GM18858 (cell line): ENCODE results near the gene KRT33B.
"Not testable (repeated sequence)": the region's sequence is repeated elsewhere in the genome, so short reads cannot be mapped to it uniquely, and the experiment has no call there.

Source experiments
- ATAC-seq: cut with Tn5 transposase; IDR thresholded peaks from one replicate; pipeline ENCODE4 v1.9.1; 2021; ENCODE audit not compliant: unreplicated experiment

The KRT33B gene

DNA sequence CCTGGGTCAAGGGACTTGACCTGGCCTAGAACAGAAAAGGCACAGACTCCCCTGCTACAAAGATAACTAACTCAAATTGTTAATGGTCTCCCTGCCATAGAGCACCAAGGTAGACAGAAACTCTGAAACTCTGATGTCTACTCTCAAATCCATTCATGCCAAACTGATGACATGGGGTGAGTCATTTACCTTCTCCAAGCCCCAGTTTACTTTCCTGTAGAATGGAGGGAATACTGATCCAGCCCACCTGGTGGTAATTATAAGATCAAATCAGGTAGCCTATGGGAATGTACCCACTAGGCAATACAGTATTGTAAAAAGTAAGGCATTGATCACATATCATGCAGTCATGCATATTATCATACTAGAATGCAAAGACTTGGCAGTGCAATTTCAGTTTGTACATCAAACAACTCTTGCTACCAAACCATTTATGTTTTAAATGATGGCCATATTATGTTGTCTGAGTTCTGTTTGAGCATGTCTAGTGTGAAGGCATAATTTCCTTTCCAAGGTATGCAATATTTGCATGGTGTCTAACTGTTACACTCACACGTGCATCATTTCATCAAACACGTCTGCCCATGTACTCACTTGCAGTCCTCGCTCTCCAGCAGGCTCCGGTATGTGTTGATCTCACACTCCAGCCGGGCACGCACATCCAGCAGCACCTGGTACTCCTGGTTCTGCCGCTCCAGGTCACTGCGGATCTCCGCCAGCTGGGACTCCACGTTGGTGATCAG is 24.8 kb upstream of the KRT33B start:
- no peak for ATAC-seq

DNA sequence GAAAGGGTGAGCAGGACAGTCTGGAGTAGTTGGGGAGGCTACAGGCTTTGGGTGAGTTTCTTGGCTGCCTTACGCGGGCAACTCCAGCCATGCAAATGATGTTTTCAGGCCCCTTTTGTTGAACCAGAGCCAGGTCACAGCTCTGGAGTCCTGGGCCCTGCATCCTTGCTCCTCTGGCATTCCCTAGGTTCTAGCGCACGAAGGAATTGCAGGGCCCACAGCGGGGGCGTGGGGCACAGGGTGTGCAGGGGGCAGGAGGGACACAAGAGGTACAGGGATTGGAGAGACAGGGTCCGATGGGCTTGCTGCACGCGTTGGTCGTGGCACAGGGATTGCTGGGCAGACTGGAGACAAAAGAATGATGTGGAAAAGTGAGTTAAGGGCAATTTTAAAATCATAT is 24.2 kb upstream of the KRT33B start:
- no peak for ATAC-seq

GRCh38 chr17:41393294-41393693 is 23.7 kb upstream of the KRT33B start:
- no peak for ATAC-seq

DNA sequence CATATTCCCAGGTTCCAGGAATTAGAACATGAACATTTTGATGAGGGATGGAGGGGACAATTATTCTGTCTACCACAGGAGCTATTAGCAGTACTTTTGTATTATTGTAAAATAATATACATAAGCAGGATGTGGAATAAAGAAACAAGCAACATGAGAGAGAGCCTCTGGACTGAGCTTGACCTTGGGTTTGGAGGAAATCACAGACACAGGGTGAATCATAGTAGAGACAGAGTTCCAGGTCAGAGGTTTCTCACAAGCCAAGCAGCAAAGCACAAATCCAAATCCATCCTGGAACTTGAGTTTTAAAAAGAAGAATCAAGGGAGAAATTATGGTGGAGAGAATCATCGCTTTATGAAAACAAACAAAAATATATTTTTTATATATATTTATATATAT is 22.7 kb upstream of the KRT33B start:
- ATAC-seq, result no peak

DNA sequence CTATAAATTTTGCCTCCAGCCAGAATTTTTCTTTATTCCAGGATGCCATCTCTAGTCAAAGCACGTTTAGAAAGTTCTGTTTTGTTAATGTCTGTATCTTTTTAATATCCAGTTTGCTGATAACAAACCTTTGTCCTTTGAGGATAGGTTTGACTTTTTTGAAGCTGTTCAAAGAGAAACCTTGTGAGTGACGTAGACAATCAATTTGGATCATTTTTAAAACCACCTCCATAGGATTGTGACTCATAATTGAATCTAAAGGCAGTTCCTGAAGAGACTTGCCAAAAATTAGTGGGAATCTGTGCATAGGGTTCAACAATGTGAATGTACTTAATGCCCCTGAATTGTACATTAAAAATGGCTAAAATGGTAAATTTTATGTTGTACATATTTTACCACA is 21.9 kb upstream of the KRT33B start:
- ATAC-seq, result no peak

DNA sequence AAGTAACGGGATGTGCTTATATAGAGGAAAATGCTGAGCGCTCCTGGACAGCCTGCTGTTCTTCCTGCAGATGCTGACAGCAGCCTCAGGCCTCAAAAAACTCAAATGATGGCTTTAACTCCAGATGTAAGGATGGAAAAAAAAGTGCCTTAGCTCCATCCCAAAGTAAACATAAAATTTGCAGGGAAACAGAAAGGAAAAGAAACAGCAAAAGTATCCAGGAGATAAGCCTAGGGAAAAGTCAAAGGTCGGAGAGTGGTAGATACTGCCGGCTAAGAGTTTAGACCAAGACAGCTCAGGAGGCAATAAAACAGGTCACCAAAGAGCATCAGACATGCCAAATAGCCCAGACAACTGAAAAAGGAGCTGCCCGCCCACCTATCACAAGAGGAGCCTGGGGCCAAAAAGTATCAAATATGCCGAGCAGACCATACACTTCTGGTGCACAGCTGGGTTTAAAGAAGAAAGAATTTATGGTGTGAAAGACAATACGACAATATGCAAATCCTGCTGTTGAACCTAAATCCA is 20.9 kb upstream of the KRT33B start:
- no peak for ATAC-seq

- ATAC-seq, result no peak
Measured at GRCh38 chr17:41387670-41388069, 18.1 kb upstream of the KRT33B start.

GRCh38 chr17:41386227-41386626 is 16.6 kb upstream of the KRT33B start:
- ATAC-seq, result no peak

DNA sequence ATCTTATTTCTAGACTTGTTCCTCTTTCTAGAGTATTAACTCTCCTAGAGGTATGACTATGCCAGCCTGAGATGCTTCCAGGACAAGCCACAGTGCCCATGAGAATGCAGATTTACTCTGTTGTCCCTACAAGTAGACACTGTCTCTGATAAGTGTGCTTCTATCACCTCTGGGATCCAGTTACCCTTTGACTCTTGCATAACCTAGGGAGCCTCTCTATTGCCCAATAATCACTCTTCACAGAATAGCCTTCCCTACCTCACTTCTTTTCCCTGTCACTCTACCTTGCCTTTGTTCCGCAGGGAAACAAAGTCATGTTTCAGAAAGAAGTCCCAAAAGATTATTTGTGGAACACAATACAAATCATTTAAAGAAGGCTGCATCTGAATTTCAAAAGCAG is 14.1 kb upstream of the KRT33B start:
- ATAC-seq, result no peak

- ATAC-seq, result no peak
Measured at GRCh38 chr17:41382394-41382793, 12.8 kb upstream of the KRT33B start.

GRCh38 chr17:41381943-41382342 is 12.3 kb upstream of the KRT33B start, which contains the start of gene KRT34:
Gene KRT34 (minus strand): TSS chr17:41382306. CDS start chr17:41382246, 60 bp downstream.
- ATAC-seq, result not testable (repeated sequence)

- not testable (repeated sequence) for ATAC-seq
Measured at GRCh38 chr17:41380091-41380490, 10.5 kb upstream of the KRT33B start.

GRCh38 chr17:41377546-41377945 is 7.9 kb upstream of the KRT33B start:
- no peak for ATAC-seq

- ATAC-seq, result no peak
Measured at GRCh38 chr17:41369023-41369422, 590 bp downstream of the KRT33B start.

DNA sequence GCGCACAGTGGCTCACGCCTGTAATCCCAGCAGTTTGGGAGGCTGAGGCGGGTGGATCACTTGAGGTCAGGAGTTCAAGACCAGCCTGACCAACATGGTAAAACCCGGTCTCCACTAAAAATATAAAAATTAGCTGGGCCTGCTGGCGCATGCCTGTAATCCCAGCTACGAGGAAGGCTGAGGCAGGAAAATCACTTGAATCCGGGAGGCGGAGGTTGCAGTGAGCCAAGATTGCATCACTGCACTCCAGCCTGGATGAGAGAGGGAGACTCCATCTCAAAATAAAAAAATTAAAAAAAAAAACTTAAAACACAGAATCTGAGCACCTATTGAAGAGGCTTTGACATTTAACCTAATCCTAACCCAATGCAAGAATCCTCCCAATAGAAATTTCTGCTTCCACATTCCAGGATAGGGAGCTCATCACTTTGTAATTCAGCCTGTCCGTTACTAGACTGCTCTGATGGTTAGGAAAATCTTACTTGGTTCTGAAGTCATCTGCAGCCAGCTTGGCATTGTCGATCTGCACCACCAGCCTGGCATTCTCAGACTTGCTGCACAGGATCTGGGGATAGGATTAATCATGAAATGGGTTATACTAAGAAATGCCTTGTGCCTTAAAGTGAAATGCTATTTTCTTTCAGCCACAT is 2.1 kb downstream of the KRT33B start:
- no peak for ATAC-seq

- ATAC-seq, result no peak
Measured at GRCh38 chr17:41366070-41366469, 3.5 kb downstream of the KRT33B start.

DNA sequence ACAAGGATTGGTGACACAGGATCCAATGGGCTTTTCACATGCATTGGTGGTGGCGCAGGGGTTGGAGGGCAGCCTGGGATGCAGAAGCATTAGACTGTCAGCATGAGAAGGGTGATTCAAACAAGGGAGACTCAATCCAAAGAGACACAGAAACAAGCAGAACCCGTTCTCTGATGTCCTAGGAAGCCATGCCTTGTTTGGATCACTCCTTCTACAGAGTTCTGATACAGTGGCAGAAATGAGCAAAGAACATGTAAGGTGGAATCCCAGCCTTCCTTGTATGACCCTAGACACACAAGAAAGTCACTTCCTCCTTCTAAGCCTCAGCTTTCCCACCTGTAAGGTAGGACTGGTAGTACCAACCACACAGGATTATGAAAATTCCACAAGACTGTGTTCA is 5.7 kb downstream of the KRT33B start:
- no peak for ATAC-seq

DNA sequence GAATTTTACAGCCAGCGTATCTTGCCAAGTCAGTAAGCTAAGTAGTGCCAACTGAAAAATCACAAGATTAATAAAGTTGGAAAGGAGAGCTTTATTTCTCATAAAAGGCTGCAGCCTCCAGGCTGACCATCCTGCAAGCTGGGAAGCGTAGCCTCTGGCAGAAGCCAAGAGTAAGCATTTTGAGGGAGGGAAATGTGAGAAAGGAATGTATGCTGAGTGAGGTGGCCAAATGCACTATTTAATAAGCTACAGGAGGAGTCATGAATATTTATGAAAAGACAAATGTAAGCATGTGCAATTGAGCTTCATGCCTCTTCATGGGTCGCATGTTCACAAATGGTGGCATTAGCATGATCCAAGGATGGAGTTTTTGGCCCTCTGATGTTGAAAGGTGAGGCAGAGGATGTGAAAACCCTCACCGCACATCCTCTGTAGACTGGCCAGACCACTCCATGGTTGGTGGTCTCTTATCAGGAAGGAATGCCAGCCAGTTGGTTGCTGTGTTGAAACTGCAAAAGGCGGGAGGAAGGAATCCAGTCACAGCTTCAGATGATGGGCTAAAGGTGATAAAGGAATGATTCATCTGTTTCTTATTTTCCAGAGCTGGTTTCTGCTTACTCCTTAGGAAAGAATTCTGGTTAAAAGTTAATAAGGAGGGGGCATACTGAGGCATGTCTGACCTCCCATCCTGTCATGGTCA is 9.2 kb downstream of the KRT33B start:
- no peak for ATAC-seq

DNA sequence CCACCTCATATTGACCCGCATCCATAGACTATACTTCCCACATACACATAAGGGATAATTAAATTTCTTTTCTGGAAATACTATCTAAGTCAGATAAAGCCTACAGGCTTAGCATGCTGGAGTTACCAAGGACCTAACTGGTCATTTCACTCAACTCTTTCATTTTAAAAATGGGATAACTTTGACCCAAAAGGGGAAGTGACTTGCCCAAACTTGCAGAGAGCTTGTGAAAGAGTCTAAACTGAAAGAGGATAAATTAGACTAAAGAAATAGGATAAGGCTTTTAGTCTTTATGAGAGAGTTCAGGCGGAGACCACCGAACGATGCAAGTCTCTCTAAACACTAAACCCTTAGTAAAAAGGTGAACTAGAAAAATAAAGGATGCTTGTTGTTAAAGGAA is 15.1 kb downstream of the KRT33B start:
- no peak for ATAC-seq

GRCh38 chr17:41352597-41353366 is 16.8 kb downstream of the KRT33B start:
- no peak for ATAC-seq

- ATAC-seq, result no peak
Measured at GRCh38 chr17:41351177-41351576, 18.4 kb downstream of the KRT33B start.
